ENCODE measurements around the gene MED12L. TPM values are rescaled to one million over a fixed set of nuclear protein-coding genes. Genes with fewer than 3 reads are reported as not detected.

MED12L gene
- total RNA-seq, 2 donors from 2014 or later = 15.5 to 28.9 TPM

- Mint-ChIP-seq H3K4me1 (peaks cover 5% of the 10 kb centered on the region), H3K4me3 (no peak overlapping the region), H3K27me3 (ENCODE audit: insufficient read depth) (no peaks in the 10 kb centered on the region), H3K9me3 (no peaks in the 10 kb centered on the region), H3K27ac (no peak overlapping the region), H3K36me3 (ENCODE audit: low read depth) (no peaks in the 10 kb centered on the region)
- H3K27me3 ChIP-seq (ENCODE audit: control insufficient read depth, insufficient read depth, low read length, poor library complexity, severe bottlenecking) = no peaks in the 10 kb centered on the region
- TF ChIP-seq CTCF (conservative IDR thresholded peaks at IDR 0.05) = no peak
- no peak overlapping the region for H3K4me3 ChIP-seq (ENCODE audit: low read length)
- 80 to 81% methylated on average over 3 of the region's 3 CpGs for WGBS, 2 experiments (ENCODE audit: insufficient coverage in 1 of 2, insufficient read length in 1 of 2)
- no peak overlapping the region for H3K27ac ChIP-seq (ENCODE audit: low read depth, low read length)
- H3K4me1 ChIP-seq (ENCODE audit: control insufficient read depth, insufficient read depth, low read length) = no peaks in the 10 kb centered on the region
- DNase-seq = no peak
- H3K36me3 ChIP-seq (ENCODE audit: control insufficient read depth, insufficient read depth, low read length) = no peaks in the 10 kb centered on the region
- H3K9me3 ChIP-seq (ENCODE audit: control insufficient read depth, low read length) = no peaks in the 10 kb centered on the region
- no peak overlapping the region for H3K9ac ChIP-seq (ENCODE audit: extremely low read depth, low read length, poor library complexity, severe bottlenecking)
Observed at GRCh38 chr3:151402349-151402748, 316.9 kb downstream of the MED12L start.

- no peaks in the 10 kb centered on the region for H3K27me3 ChIP-seq (ENCODE audit: control insufficient read depth, insufficient read depth, low read length, poor library complexity, severe bottlenecking)
- no peak overlapping the region for H3K4me3 ChIP-seq (ENCODE audit: low read length)
- no peaks in the 10 kb centered on the region for H3K4me1 ChIP-seq (ENCODE audit: control insufficient read depth, insufficient read depth, low read length)
- no peaks in the 10 kb centered on the region for H3K9me3 ChIP-seq (ENCODE audit: control insufficient read depth, low read length)
- Mint-ChIP-seq H3K36me3 (ENCODE audit: low read depth) (no peaks in the 10 kb centered on the region), H3K4me1 (peaks cover 5% of the 10 kb centered on the region), H3K4me3 (no peak overlapping the region), H3K9me3 (no peaks in the 10 kb centered on the region), H3K27me3 (ENCODE audit: insufficient read depth) (no peaks in the 10 kb centered on the region), H3K27ac (no peak overlapping the region)
- no peak overlapping the region for H3K27ac ChIP-seq (ENCODE audit: low read depth, low read length)
- H3K36me3 ChIP-seq (ENCODE audit: control insufficient read depth, insufficient read depth, low read length) = no peaks in the 10 kb centered on the region
- 94 to 100% methylated on average over 1 to 2 of the region's 2 CpGs for WGBS, 2 experiments (ENCODE audit: insufficient coverage in 1 of 2, insufficient read length in 1 of 2)
- TF ChIP-seq CTCF (conservative IDR thresholded peaks at IDR 0.05) = no peak
- H3K9ac ChIP-seq (ENCODE audit: extremely low read depth, low read length, poor library complexity, severe bottlenecking) = no peak overlapping the region
- no peak for DNase-seq
Observed at GRCh38 chr3:151403246-151403645, 317.8 kb downstream of the MED12L start.

DNA sequence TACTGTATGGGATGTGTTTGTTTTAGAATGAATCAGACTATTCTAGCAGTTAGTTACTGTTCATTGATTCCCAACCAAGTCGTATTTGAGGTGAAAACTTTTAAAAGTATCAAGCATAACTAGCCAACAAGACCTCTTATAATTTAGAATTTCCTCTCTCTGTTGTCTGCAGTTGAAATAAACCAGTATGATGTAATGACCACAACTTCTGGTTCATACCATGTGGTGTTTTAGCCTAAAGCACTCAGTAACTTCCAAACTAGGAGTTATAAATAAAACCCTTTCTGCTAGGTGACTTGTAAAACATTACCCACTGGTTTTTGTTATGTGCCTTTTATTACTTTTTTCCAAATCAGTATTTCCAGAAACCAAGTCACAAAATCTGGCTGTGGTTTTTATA lies 318.9 kb downstream of the MED12L start:
- no peak overlapping the region for H3K27ac ChIP-seq (ENCODE audit: low read depth, low read length)
- no peak overlapping the region for H3K4me3 ChIP-seq (ENCODE audit: low read length)
- Mint-ChIP-seq H3K9me3 (no peaks in the 10 kb centered on the region), H3K27me3 (ENCODE audit: insufficient read depth) (no peaks in the 10 kb centered on the region), H3K27ac (no peak overlapping the region), H3K4me1 (peaks cover 5% of the 10 kb centered on the region), H3K36me3 (ENCODE audit: low read depth) (no peaks in the 10 kb centered on the region), H3K4me3 (no peak overlapping the region)
- no peaks in the 10 kb centered on the region for H3K9me3 ChIP-seq (ENCODE audit: control insufficient read depth, low read length)
- TF ChIP-seq CTCF (conservative IDR thresholded peaks at IDR 0.05) = no peak
- WGBS, 2 experiments (ENCODE audit: insufficient coverage in 1 of 2, insufficient read length in 1 of 2) = 89% methylated on average over 1 of the region's 1 CpG; no CpG with 5 or more reads in 1 of the 2 experiments
- H3K9ac ChIP-seq (ENCODE audit: extremely low read depth, low read length, poor library complexity, severe bottlenecking) = no peak overlapping the region
- no peaks in the 10 kb centered on the region for H3K27me3 ChIP-seq (ENCODE audit: control insufficient read depth, insufficient read depth, low read length, poor library complexity, severe bottlenecking)
- no peaks in the 10 kb centered on the region for H3K4me1 ChIP-seq (ENCODE audit: control insufficient read depth, insufficient read depth, low read length)
- DNase-seq = no peak
- H3K36me3 ChIP-seq (ENCODE audit: control insufficient read depth, insufficient read depth, low read length) = no peaks in the 10 kb centered on the region
